Epidermal melanocyte (primary cell): ENCODE data around the gene PTPRB.

Experiments
- DNase-seq: peaks from one replicate; pipeline ENCODE4 v3.0.0; 2011; ENCODE audit warnings: low spot score; ENCODE audit not compliant: insufficient read length

Gene PTPRB

GRCh38 chr12:70467476-70467875, 169.8 kb downstream of the PTPRB start:
- DNase-seq = no peak

- DNase-seq = no peak
These were observed 170.5 kb downstream of the PTPRB start for GRCh38 chr12:70466753-70467152.
